HepG2 (cell line): ENCODE measurements around the gene USP28. TPM values are rescaled to one million over a fixed set of nuclear protein-coding genes. Genes with fewer than 3 reads are reported as not detected.
A peak's percentile ranks its signal among the peaks of the same experiment; 100 is the strongest.

ENCODE experiments used
- FIP1L1 ChIP-seq: fragments of 200-400 bp; formaldehyde crosslinking; IDR thresholded peaks from 2 replicates; pipeline ENCODE4 v1.6.1; 2018; ENCODE audit warnings: low read depth, mild to moderate bottlenecking, low read length, moderate library complexity, borderline replicate concordance; ENCODE audit not compliant: insufficient read depth
- HNRNPK ChIP-seq: fragments of 200-400 bp; formaldehyde crosslinking; IDR thresholded peaks from 2 replicates; pipeline ENCODE4 v1.6.1; 2018; ENCODE audit warnings: low read length, low read depth, moderate library complexity, mild to moderate bottlenecking; ENCODE audit not compliant: poor library complexity, severe bottlenecking
- NAIF1 ChIP-seq: sonication (generic); formaldehyde crosslinking; IDR thresholded peaks from 2 replicates; pipeline ENCODE4 v1.5.0; 2020; ENCODE audit warnings: mild to moderate bottlenecking, missing genetic modification reagents, borderline replicate concordance
- PAWR ChIP-seq: sonication (generic); formaldehyde crosslinking; IDR thresholded peaks from 2 replicates; pipeline ENCODE4 v1.4.0; 2020; ENCODE audit warnings: missing genetic modification reagents, mild to moderate bottlenecking, borderline replicate concordance
- PITX1 ChIP-seq: sonication (generic); formaldehyde crosslinking; IDR thresholded peaks from 2 replicates; pipeline ENCODE4 v1.5.1; 2020; ENCODE audit warnings: mild to moderate bottlenecking, missing genetic modification reagents
- SMC3 ChIP-seq: IDR thresholded peaks from 2 replicates; pipeline ENCODE4 v1.6.1; 2011; ENCODE audit warnings: low read length, improper control_type of control experiment
- SNAPC2 ChIP-seq: sonication (generic); formaldehyde crosslinking; IDR thresholded peaks from 2 replicates; pipeline ENCODE4 v1.8.1; 2022; ENCODE audit warnings: mild to moderate bottlenecking, missing genetic modification reagents
- ZNF12 ChIP-seq: sonication (generic); formaldehyde crosslinking; IDR thresholded peaks from 2 replicates; pipeline ENCODE4 v1.5.0; 2020; ENCODE audit warnings: missing genetic modification reagents
- ZNF335 ChIP-seq: sonication (generic); formaldehyde crosslinking; IDR thresholded peaks from 2 replicates; pipeline ENCODE4 v1.4.0; 2020; ENCODE audit warnings: missing genetic modification reagents
- ZNF570 ChIP-seq: sonication (generic); formaldehyde crosslinking; IDR thresholded peaks from 2 replicates; pipeline ENCODE4 v1.4.0; 2020; ENCODE audit warnings: mild to moderate bottlenecking, missing genetic modification reagents, borderline replicate concordance
- ZNF841 ChIP-seq: sonication (generic); formaldehyde crosslinking; IDR thresholded peaks from 2 replicates; pipeline ENCODE4 v1.8.1; 2023; ENCODE audit warnings: missing genetic modification reagents, borderline replicate concordance
- polyA plus RNA-seq, 8 experiments: library from polyadenylated mRNA; depleted of rRNA in 3 of 8; stranded (reverse) in 7 of 8; unstranded in 1 of 8; fragments of >200 nt; fragmentation: Illumina TruSeq in 4 of 8; extraction: Trizol in 4 of 8; gene quantifications; 2 replicates each; pipeline versions ENCODE4 v1.2.1 to v1.2.3, GENCODE V29; 2011 to 2016; ENCODE audit warnings: low read depth in 4 of 8, missing spikeins in 1 of 8, mixed read lengths in 1 of 8; ENCODE audit not compliant: insufficient read depth in 1 of 8
- total RNA-seq, 5 experiments: library from RNA; depleted of rRNA; stranded (reverse); fragments of >200 nt; fragmentation: Illumina TruSeq; extraction: Trizol; gene quantifications; 2 replicates each; pipeline ENCODE4 v1.2.3, GENCODE V29; 2016; ENCODE audit warnings: low read depth in 1 of 5
- TF ChIP-seq, protein P1 (sequence below): sonication (generic); formaldehyde crosslinking; IDR thresholded peaks from 2 replicates; pipeline ENCODE4 v1.5.1; 2020; ENCODE audit warnings: mild to moderate bottlenecking, missing genetic modification reagents, borderline replicate concordance
- TF ChIP-seq, protein P2 (sequence below): sonication (generic); formaldehyde crosslinking; IDR thresholded peaks from 2 replicates; pipeline ENCODE4 v1.4.0; 2020; ENCODE audit warnings: mild to moderate bottlenecking, missing genetic modification reagents
- TF ChIP-seq, protein P3 (sequence below): sonication (generic); formaldehyde crosslinking; IDR thresholded peaks from 2 replicates; pipeline ENCODE4 v1.4.0; 2020; ENCODE audit warnings: missing genetic modification reagents
- TF ChIP-seq, protein P4 (sequence below): sonication (generic); formaldehyde crosslinking; IDR thresholded peaks from 2 replicates; pipeline ENCODE4 v1.5.0; 2020; ENCODE audit warnings: mild to moderate bottlenecking, missing genetic modification reagents, moderate library complexity
- TF ChIP-seq, protein P5 (sequence below): sonication (generic); formaldehyde crosslinking; IDR thresholded peaks from 2 replicates; pipeline ENCODE4 v1.8.1; 2023; ENCODE audit warnings: missing genetic modification reagents, mild to moderate bottlenecking, borderline replicate concordance

The USP28 gene
- total and polyA plus RNA-seq, 2 of the 13 experiments (the other 11 are each of a cell fraction or from before 2014, with no cell fraction given), result 29.6 to 34.3 TPM

DNA sequence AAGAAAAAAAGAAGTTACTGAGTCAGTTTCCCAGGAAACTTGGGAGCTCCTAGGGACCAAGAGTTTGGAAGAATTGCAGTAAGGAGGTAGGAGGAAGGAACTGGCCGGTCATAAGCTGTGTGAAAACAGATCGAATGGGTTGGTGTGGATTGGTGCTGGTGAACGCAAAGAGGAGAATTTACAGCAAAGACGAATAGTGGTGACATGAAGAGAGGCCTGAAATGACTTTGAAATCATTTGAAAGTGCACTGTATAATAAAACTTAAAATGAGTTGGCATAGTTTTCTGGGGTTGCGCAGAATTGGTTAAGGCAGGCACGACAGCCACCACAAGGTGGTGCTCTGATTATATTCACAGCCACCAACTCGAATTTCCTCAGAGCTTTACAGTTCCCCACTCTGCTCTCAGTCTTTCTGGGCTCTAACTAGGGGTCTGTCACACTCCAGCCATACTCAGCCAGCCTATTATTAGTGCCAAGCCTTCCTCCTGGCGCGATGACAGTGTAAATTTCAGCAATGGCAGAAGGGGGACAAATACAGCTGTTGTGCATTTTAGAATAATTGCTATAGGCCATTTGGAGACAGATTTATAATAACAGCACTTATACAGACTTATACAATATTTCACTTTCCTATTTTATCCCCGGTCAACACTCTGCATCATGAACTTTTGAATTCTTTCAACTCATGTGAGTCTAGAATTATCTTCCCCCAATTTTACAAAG lies 20.9 kb upstream of the USP28 start (continued):
- TF ChIP-seq, protein P1, sequence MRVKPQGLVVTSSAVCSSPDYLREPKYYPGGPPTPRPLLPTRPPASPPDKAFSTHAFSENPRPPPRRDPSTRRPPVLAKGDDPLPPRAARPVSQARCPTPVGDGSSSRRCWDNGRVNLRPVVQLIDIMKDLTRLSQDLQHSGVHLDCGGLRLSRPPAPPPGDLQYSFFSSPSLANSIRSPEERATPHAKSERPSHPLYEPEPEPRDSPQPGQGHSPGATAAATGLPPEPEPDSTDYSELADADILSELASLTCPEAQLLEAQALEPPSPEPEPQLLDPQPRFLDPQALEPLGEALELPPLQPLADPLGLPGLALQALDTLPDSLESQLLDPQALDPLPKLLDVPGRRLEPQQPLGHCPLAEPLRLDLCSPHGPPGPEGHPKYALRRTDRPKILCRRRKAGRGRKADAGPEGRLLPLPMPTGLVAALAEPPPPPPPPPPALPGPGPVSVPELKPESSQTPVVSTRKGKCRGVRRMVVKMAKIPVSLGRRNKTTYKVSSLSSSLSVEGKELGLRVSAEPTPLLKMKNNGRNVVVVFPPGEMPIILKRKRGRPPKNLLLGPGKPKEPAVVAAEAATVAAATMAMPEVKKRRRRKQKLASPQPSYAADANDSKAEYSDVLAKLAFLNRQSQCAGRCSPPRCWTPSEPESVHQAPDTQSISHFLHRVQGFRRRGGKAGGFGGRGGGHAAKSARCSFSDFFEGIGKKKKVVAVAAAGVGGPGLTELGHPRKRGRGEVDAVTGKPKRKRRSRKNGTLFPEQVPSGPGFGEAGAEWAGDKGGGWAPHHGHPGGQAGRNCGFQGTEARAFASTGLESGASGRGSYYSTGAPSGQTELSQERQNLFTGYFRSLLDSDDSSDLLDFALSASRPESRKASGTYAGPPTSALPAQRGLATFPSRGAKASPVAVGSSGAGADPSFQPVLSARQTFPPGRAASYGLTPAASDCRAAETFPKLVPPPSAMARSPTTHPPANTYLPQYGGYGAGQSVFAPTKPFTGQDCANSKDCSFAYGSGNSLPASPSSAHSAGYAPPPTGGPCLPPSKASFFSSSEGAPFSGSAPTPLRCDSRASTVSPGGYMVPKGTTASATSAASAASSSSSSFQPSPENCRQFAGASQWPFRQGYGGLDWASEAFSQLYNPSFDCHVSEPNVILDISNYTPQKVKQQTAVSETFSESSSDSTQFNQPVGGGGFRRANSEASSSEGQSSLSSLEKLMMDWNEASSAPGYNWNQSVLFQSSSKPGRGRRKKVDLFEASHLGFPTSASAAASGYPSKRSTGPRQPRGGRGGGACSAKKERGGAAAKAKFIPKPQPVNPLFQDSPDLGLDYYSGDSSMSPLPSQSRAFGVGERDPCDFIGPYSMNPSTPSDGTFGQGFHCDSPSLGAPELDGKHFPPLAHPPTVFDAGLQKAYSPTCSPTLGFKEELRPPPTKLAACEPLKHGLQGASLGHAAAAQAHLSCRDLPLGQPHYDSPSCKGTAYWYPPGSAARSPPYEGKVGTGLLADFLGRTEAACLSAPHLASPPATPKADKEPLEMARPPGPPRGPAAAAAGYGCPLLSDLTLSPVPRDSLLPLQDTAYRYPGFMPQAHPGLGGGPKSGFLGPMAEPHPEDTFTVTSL (CRISPR knock-in tag), result no peak
- TF ChIP-seq ZNF12 (CRISPR knock-in tag), result no peak
- TF ChIP-seq FIP1L1, result no peak
- no peak for TF ChIP-seq HNRNPK
- TF ChIP-seq, protein P2, sequence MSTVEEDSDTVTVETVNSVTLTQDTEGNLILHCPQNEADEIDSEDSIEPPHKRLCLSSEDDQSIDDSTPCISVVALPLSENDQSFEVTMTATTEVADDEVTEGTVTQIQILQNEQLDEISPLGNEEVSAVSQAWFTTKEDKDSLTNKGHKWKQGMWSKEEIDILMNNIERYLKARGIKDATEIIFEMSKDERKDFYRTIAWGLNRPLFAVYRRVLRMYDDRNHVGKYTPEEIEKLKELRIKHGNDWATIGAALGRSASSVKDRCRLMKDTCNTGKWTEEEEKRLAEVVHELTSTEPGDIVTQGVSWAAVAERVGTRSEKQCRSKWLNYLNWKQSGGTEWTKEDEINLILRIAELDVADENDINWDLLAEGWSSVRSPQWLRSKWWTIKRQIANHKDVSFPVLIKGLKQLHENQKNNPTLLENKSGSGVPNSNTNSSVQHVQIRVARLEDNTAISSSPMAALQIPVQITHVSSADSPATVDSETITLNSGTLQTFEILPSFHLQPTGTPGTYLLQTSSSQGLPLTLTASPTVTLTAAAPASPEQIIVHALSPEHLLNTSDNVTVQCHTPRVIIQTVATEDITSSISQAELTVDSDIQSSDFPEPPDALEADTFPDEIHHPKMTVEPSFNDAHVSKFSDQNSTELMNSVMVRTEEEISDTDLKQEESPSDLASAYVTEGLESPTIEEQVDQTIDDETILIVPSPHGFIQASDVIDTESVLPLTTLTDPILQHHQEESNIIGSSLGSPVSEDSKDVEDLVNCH (CRISPR knock-in tag), result no peak
- TF ChIP-seq, protein P3, sequence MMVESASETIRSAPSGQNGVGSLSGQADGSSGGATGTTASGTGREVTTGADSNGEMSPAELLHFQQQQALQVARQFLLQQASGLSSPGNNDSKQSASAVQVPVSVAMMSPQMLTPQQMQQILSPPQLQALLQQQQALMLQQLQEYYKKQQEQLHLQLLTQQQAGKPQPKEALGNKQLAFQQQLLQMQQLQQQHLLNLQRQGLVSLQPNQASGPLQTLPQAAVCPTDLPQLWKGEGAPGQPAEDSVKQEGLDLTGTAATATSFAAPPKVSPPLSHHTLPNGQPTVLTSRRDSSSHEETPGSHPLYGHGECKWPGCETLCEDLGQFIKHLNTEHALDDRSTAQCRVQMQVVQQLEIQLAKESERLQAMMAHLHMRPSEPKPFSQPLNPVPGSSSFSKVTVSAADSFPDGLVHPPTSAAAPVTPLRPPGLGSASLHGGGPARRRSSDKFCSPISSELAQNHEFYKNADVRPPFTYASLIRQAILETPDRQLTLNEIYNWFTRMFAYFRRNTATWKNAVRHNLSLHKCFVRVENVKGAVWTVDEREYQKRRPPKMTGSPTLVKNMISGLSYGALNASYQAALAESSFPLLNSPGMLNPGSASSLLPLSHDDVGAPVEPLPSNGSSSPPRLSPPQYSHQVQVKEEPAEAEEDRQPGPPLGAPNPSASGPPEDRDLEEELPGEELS, result no peak
- TF ChIP-seq, protein P4, sequence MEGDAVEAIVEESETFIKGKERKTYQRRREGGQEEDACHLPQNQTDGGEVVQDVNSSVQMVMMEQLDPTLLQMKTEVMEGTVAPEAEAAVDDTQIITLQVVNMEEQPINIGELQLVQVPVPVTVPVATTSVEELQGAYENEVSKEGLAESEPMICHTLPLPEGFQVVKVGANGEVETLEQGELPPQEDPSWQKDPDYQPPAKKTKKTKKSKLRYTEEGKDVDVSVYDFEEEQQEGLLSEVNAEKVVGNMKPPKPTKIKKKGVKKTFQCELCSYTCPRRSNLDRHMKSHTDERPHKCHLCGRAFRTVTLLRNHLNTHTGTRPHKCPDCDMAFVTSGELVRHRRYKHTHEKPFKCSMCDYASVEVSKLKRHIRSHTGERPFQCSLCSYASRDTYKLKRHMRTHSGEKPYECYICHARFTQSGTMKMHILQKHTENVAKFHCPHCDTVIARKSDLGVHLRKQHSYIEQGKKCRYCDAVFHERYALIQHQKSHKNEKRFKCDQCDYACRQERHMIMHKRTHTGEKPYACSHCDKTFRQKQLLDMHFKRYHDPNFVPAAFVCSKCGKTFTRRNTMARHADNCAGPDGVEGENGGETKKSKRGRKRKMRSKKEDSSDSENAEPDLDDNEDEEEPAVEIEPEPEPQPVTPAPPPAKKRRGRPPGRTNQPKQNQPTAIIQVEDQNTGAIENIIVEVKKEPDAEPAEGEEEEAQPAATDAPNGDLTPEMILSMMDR (CRISPR knock-in tag), result peak; percentile 79
- no peak for TF ChIP-seq SNAPC2
- no peak for TF ChIP-seq ZNF570 (CRISPR knock-in tag)
- TF ChIP-seq PAWR (CRISPR knock-in tag), result no peak
- TF ChIP-seq PITX1, result no peak
- TF ChIP-seq NAIF1 (CRISPR knock-in tag), result no peak
- peak; percentile 72 for TF ChIP-seq SMC3
- TF ChIP-seq ZNF841 (CRISPR knock-in tag), result no peak
- TF ChIP-seq, protein P5, sequence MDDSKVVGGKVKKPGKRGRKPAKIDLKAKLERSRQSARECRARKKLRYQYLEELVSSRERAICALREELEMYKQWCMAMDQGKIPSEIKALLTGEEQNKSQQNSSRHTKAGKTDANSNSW (CRISPR knock-in tag), result no peak
- no peak for TF ChIP-seq ZNF335 (CRISPR knock-in tag)
